Trophoblast cell (in vitro differentiated cells and primary cell): ENCODE data around the gene THG1L.

Experiments
- DNase-seq, 2 donors: peaks; one replicate each; pipeline ENCODE4 v3.0.0-alpha.2; 2016
- H2AFZ ChIP-seq: 2 replicates; pipeline ENCODE4 v1.6.1; 2013; ENCODE audit warnings: low read length, moderate library complexity, mild to moderate bottlenecking; ENCODE audit not compliant: insufficient read depth, poor library complexity
- H2AK5ac ChIP-seq: 2 replicates; pipeline ENCODE4 v1.6.1; 2013; ENCODE audit warnings: mild to moderate bottlenecking, low read length
- H2BK120ac ChIP-seq: 2 replicates; pipeline ENCODE4 v1.6.1; 2013; ENCODE audit warnings: low read length, mild to moderate bottlenecking, moderate library complexity; ENCODE audit not compliant: insufficient read depth, poor library complexity
- H2BK12ac ChIP-seq: 2 replicates; pipeline ENCODE4 v1.6.1; 2013; ENCODE audit warnings: mild to moderate bottlenecking, low read length, moderate library complexity
- H2BK5ac ChIP-seq: 2 replicates; pipeline ENCODE4 v1.6.1; 2013; ENCODE audit warnings: low read length, low read depth, moderate library complexity, mild to moderate bottlenecking; ENCODE audit not compliant: poor library complexity
- H3K14ac ChIP-seq: 2 replicates; pipeline ENCODE4 v1.6.1; 2013; ENCODE audit warnings: mild to moderate bottlenecking, low read length
- H3K18ac ChIP-seq: 2 replicates; pipeline ENCODE4 v1.6.1; 2013; ENCODE audit warnings: mild to moderate bottlenecking, low read length
- H3K23ac ChIP-seq: 2 replicates; pipeline ENCODE4 v1.6.1; 2013; ENCODE audit warnings: low read length
- H3K27ac ChIP-seq: 2 replicates; pipeline ENCODE4 v1.5.1; 2013; ENCODE audit warnings: low read depth, mild to moderate bottlenecking, inconsistent platforms, low read length, moderate library complexity
- H3K27me3 ChIP-seq: 2 replicates; pipeline ENCODE4 v1.6.1; 2013; ENCODE audit warnings: inconsistent platforms, mild to moderate bottlenecking, low read length, moderate library complexity; ENCODE audit not compliant: insufficient read depth
- H3K36me3 ChIP-seq, 2 experiments: 1 replicate in 1 of 2; 2 replicates in 1 of 2; pipeline ENCODE4 v1.6.1; 2013; ENCODE audit warnings: low read length in 2 of 2, mild to moderate bottlenecking in 2 of 2, moderate library complexity in 1 of 2; ENCODE audit not compliant: insufficient read depth in 2 of 2, control insufficient read depth in 1 of 2
- H3K4ac ChIP-seq: 2 replicates; pipeline ENCODE4 v1.6.1; 2013; ENCODE audit warnings: low read depth, mild to moderate bottlenecking, low read length, moderate library complexity
- H3K4me1 ChIP-seq, 2 experiments: 1 replicate in 1 of 2; 2 replicates in 1 of 2; pipeline ENCODE4 v1.6.1; 2013; ENCODE audit warnings: low read length in 2 of 2, mild to moderate bottlenecking in 2 of 2, moderate library complexity in 1 of 2; ENCODE audit not compliant: insufficient read depth in 2 of 2, control insufficient read depth in 1 of 2
- H3K4me2 ChIP-seq: 2 replicates; pipeline ENCODE4 v1.6.1; 2013; ENCODE audit warnings: inconsistent platforms, mild to moderate bottlenecking, low read length, moderate library complexity
- H3K4me3 ChIP-seq: 2 replicates; pipeline ENCODE4 v1.5.1; 2013; ENCODE audit warnings: mild to moderate bottlenecking, low read depth, low read length, inconsistent platforms
- H3K79me1 ChIP-seq: one replicate; pipeline ENCODE4 v1.6.1; 2013; ENCODE audit warnings: low read length
- H3K79me2 ChIP-seq: 2 replicates; pipeline ENCODE4 v1.6.1; 2013; ENCODE audit warnings: low read length, mild to moderate bottlenecking; ENCODE audit not compliant: control insufficient read depth, insufficient read depth, poor library complexity
- H3K9ac ChIP-seq: 2 replicates; pipeline ENCODE4 v1.6.1; 2013; ENCODE audit warnings: mild to moderate bottlenecking, low read length
- H3K9me3 ChIP-seq: 2 replicates; pipeline ENCODE4 v1.6.1; 2013; ENCODE audit warnings: low read depth, mild to moderate bottlenecking, control low read depth, inconsistent platforms, low read length; ENCODE audit not compliant: insufficient read depth
- H4K12ac ChIP-seq: 2 replicates; pipeline ENCODE4 v1.6.1; 2013; ENCODE audit warnings: low read depth, mild to moderate bottlenecking, low read length, moderate library complexity
- H4K8ac ChIP-seq: 2 replicates; pipeline ENCODE4 v1.6.1; 2013; ENCODE audit warnings: low read depth, mild to moderate bottlenecking, low read length, moderate library complexity
- H4K91ac ChIP-seq: one replicate; pipeline ENCODE4 v1.6.1; 2013; ENCODE audit warnings: low read depth, mild to moderate bottlenecking, low read length, moderate library complexity
- WGBS: extraction: QIAGEN DNeasy Blood & Tissue Kit; methylation state at CpG from one replicate; pipeline ENCODE4 v1.1.7; 2013; ENCODE audit warnings: missing lambda C conversion rate; ENCODE audit not compliant: insufficient read length, insufficient coverage; ENCODE audit errors: extremely low coverage; 5-methylcytosine and 5-hydroxymethylcytosine counted together

Gene THG1L

DNA sequence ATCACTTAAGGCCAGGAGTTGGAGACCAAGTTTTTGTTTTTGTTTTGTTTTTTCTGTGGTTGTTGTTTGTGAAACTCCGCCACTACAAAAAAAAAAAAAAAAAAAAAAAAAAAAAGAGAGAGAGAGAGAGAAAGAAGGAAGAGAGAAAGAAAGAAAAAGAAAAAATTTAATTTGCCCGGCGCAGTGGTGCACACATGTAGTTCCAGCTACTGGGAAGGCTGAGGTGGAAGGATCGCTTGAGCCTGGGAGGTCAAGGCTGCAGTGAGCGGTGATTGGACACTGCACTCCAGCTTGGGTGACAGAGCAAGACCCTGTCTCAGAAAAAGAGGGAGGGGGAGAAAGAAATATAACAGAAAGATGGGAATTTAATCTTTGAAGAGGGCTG, 902 bp downstream of the THG1L start:
- H3K4me3 ChIP-seq, result no peak overlapping the region
- H3K18ac ChIP-seq, result no peak overlapping the region
- H2BK12ac ChIP-seq, result no peak overlapping the region
- no peak overlapping the region for H4K91ac ChIP-seq
- H3K79me1 ChIP-seq, result peaks cover 2% of the 10 kb centered on the region
- DNase-seq, result no peak
- H2AFZ ChIP-seq, result no peak overlapping the region
- H3K4me2 ChIP-seq, result peak overlapping the region; percentile 83
- H3K4me1 ChIP-seq, result peaks cover 0 to 3% of the 10 kb centered on the region in 2 experiments
- H3K79me2 ChIP-seq, result no peaks in the 10 kb centered on the region
- H3K23ac ChIP-seq, result no peak overlapping the region
- H4K12ac ChIP-seq, result no peak overlapping the region
- H3K14ac ChIP-seq, result no peak overlapping the region
- no peak overlapping the region for H3K4ac ChIP-seq
- no peaks in the 10 kb centered on the region for H3K9me3 ChIP-seq
- no peak overlapping the region for H3K27ac ChIP-seq
- H3K27me3 ChIP-seq, result no peaks in the 10 kb centered on the region
- H2BK120ac ChIP-seq, result no peak overlapping the region
- peaks cover 4 to 7% of the 10 kb centered on the region in 2 experiments for H3K36me3 ChIP-seq
- no CpG with 5 or more reads among the region's 5 CpGs for WGBS
- no peak overlapping the region for H4K8ac ChIP-seq
- H3K9ac ChIP-seq, result no peak overlapping the region
- no peak overlapping the region for H2AK5ac ChIP-seq
- no peak overlapping the region for H2BK5ac ChIP-seq

DNA sequence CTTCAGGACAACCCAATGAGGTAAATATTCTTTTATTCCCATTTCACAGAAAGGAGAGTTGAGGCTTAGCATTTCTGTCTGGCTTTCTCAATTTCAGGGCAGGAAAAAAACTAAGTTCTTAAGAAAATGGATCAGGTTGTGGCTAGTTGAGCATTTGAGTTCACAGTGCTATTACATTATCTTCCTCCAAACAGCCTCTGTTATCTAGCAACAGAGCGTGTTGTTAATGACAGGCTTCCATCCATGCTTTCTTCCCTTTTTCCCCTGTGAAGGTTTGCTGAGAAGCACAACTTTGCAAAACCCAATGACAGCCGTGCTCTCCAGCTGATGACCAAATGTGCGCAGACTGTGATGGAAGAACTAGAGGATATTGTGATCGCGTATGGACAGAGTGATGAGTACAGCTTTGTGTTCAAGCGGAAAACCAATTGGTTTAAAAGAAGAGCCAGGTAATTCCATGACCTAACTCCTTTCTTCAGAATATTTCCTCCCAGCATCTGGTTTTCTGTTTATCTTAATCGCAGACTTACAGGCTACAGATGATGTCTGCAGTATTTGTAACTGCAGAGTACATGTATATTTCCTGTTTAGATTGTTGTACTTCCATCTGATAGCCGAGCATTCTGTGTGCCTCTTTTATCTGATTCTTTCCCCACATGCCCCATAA, 1.5 kb downstream of the THG1L start:
- no peaks in the 10 kb centered on the region for H3K79me2 ChIP-seq
- no CpG with 5 or more reads among the region's 8 CpGs for WGBS
- H3K27ac ChIP-seq, result no peak overlapping the region
- H3K9ac ChIP-seq, result no peak overlapping the region
- no peak overlapping the region for H4K91ac ChIP-seq
- H3K23ac ChIP-seq, result no peak overlapping the region
- H4K8ac ChIP-seq, result no peak overlapping the region
- no peak for DNase-seq
- H3K36me3 ChIP-seq, result peaks cover 6 to 8% of the 10 kb centered on the region in 2 experiments
- peaks cover 2% of the 10 kb centered on the region for H3K79me1 ChIP-seq
- H2BK12ac ChIP-seq, result no peak overlapping the region
- H3K4ac ChIP-seq, result no peak overlapping the region
- no peak overlapping the region for H3K4me2 ChIP-seq
- H3K9me3 ChIP-seq, result no peaks in the 10 kb centered on the region
- no peak overlapping the region for H4K12ac ChIP-seq
- H3K18ac ChIP-seq, result no peak overlapping the region
- peaks cover 0 to 3% of the 10 kb centered on the region in 2 experiments for H3K4me1 ChIP-seq
- no peak overlapping the region for H2BK120ac ChIP-seq
- H2AK5ac ChIP-seq, result no peak overlapping the region
- H2BK5ac ChIP-seq, result no peak overlapping the region
- H3K4me3 ChIP-seq, result no peak overlapping the region
- H3K14ac ChIP-seq, result no peak overlapping the region
- H2AFZ ChIP-seq, result no peak overlapping the region
- H3K27me3 ChIP-seq, result no peaks in the 10 kb centered on the region

DNA sequence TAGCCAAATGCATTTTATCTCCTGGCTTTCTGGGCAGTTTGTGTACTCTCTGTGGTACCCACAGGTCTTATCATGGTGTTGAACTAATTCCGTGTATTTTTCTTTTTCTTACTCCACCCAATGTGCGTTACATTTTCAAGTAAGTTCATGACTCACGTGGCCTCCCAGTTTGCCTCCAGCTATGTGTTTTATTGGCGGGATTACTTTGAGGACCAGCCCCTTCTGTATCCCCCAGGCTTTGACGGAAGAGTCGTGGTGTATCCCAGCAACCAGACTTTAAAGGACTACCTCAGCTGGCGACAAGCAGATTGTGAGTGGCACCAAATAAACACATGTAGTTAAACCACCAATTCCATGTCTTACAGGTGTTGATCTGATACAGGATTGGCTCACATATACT, 3.2 kb downstream of the THG1L start:
- Histone ChIP-seq H3K36me3 (peaks cover 8% of the 10 kb centered on the region in 2 experiments), H3K4me1 (peaks cover 0 to 3% of the 10 kb centered on the region in 2 experiments), H3K23ac (no peak overlapping the region), H2BK12ac (no peak overlapping the region), H3K9ac (no peak overlapping the region), H2AFZ (no peak overlapping the region), H4K8ac (no peak overlapping the region), H3K18ac (no peak overlapping the region), H4K12ac (no peak overlapping the region), H3K4me3 (no peak overlapping the region), H3K9me3 (no peaks in the 10 kb centered on the region), H3K27me3 (no peaks in the 10 kb centered on the region), H3K79me2 (no peaks in the 10 kb centered on the region), H3K4ac (no peak overlapping the region), H4K91ac (no peak overlapping the region), H3K27ac (no peak overlapping the region), H3K14ac (no peak overlapping the region), H2AK5ac (no peak overlapping the region), H3K79me1 (peaks cover 2% of the 10 kb centered on the region), H2BK120ac (no peak overlapping the region), H3K4me2 (no peak overlapping the region), H2BK5ac (no peak overlapping the region)
- WGBS, result no CpG with 5 or more reads among the region's 7 CpGs
- DNase-seq, result peak; percentile 61 to 85

DNA sequence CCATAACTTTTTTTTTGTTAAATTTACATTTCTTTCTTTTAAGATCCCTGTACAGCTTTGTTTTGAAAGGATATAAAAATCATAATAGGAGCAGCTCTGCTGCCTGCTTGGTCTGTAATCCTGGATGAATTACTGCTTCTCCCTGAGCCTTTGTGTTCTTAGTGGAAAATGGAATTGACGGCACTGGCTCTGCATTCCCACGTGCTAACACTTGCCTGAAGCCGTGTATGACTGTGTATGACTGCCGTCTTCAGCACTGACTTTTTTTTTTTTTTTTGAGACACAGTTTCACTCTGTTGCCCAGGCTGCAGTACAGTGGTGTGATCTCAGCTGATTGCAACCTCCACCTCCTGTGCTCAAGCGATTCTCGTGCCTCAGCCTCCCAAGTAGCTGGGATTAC, 4.8 kb downstream of the THG1L start:
- no peaks in the 10 kb centered on the region for H3K79me2 ChIP-seq
- H3K18ac ChIP-seq, result no peak overlapping the region
- H3K4ac ChIP-seq, result no peak overlapping the region
- H3K9ac ChIP-seq, result no peak overlapping the region
- no peak overlapping the region for H3K4me3 ChIP-seq
- H2BK12ac ChIP-seq, result no peak overlapping the region
- no peak overlapping the region for H4K8ac ChIP-seq
- H2BK5ac ChIP-seq, result no peak overlapping the region
- no peak overlapping the region for H3K4me2 ChIP-seq
- H4K91ac ChIP-seq, result no peak overlapping the region
- H2BK120ac ChIP-seq, result no peak overlapping the region
- H2AK5ac ChIP-seq, result no peak overlapping the region
- H2AFZ ChIP-seq, result no peak overlapping the region
- no peak overlapping the region for H3K14ac ChIP-seq
- peak; percentile 13 to 50 for DNase-seq
- H3K27me3 ChIP-seq, result no peaks in the 10 kb centered on the region
- H3K36me3 ChIP-seq, result peaks cover 8% of the 10 kb centered on the region in 2 experiments
- no peaks in the 10 kb centered on the region for H3K9me3 ChIP-seq
- H4K12ac ChIP-seq, result no peak overlapping the region
- H3K27ac ChIP-seq, result no peak overlapping the region
- H3K79me1 ChIP-seq, result peaks cover 2% of the 10 kb centered on the region
- WGBS, result no CpG with 5 or more reads among the region's 6 CpGs
- no peak overlapping the region for H3K23ac ChIP-seq
- H3K4me1 ChIP-seq, result peaks cover 0 to 3% of the 10 kb centered on the region in 2 experiments
